ENCODE results near the gene NTM. TPM values are rescaled to one million over a fixed set of nuclear protein-coding genes. Genes with fewer than 3 reads are reported as not detected.

NTM gene
- polyA plus RNA-seq, 1 donor (not counting 4 experiments of a cell fraction or from before 2014, with no cell fraction given): 47.9 TPM

- Histone ChIP-seq H3K36me3 (ENCODE audit: control insufficient read depth in 2 of 2, extremely low read depth in 1 of 2, insufficient read depth in 2 of 2, low read length in 2 of 2) (no peaks in the 10 kb centered on the region), H3K27ac (ENCODE audit: control insufficient read depth, insufficient read depth, low read length) (no peak overlapping the region)
- TF ChIP-seq EZH2 (IDR thresholded peaks at IDR 0.05; ENCODE audit: low read length) (no peak), CTCF (optimal IDR thresholded peaks at IDR 0.05 in 1 of 3, IDR thresholded peaks at IDR 0.05 in 1 of 3, conservative IDR thresholded peaks at IDR 0.05 in 1 of 3; ENCODE audit: extremely low read depth in 1 of 3, insufficient read depth in 2 of 3, low read length in 3 of 3) (no peak)
Measured at GRCh38 chr11:132161403-132162078, 791.1 kb downstream of the NTM start.

GRCh38 chr11:132168344-132168981 is 798.0 kb downstream of the NTM start:
- TF ChIP-seq EZH2 (IDR thresholded peaks at IDR 0.05; ENCODE audit: low read length): no peak
- TF ChIP-seq CTCF (optimal IDR thresholded peaks at IDR 0.05 in 1 of 3, IDR thresholded peaks at IDR 0.05 in 1 of 3, conservative IDR thresholded peaks at IDR 0.05 in 1 of 3; ENCODE audit: extremely low read depth in 1 of 3, insufficient read depth in 2 of 3, low read length in 3 of 3): no peak
- no peak overlapping the region for H2AFZ ChIP-seq (ENCODE audit: control insufficient read depth, low read length)
- dilution Hi-C loops (cut with MboI; ENCODE audit: extremely low pct_ligation_motif_present, low sequenced_read_pairs): no loop called here
- H3K9ac ChIP-seq (ENCODE audit: control insufficient read depth, extremely low read depth, insufficient read depth, low read length): no peak overlapping the region
- no peaks in the 10 kb centered on the region for H3K36me3 ChIP-seq (ENCODE audit: control insufficient read depth in 2 of 2, extremely low read depth in 1 of 2, insufficient read depth in 2 of 2, low read length in 2 of 2)
- H3K9me3 ChIP-seq (ENCODE audit: control insufficient read depth, low read depth, low read length): no peaks in the 10 kb centered on the region
- DNase-seq (ENCODE audit: low read depth, low spot score) (no peak), FAIRE-seq (no peak)
- no peak overlapping the region for H3K4me3 ChIP-seq (ENCODE audit: control insufficient read depth in 2 of 3, extremely low read depth in 1 of 3, insufficient read depth in 2 of 3, low read depth in 1 of 3, low read length in 3 of 3)
- peaks cover 7% of the 10 kb centered on the region for H3K4me1 ChIP-seq (ENCODE audit: control insufficient read depth, extremely low read depth, insufficient read depth, low read length)
- H3K79me2 ChIP-seq (ENCODE audit: control insufficient read depth, insufficient read depth, low read length): no peaks in the 10 kb centered on the region
- H3K27ac ChIP-seq (ENCODE audit: control insufficient read depth, insufficient read depth, low read length): no peak overlapping the region
- H4K20me1 ChIP-seq (ENCODE audit: control insufficient read depth, extremely low read depth, insufficient read depth, low read length): no peaks in the 10 kb centered on the region
- H3K9me1 ChIP-seq (ENCODE audit: control insufficient read depth, extremely low read depth, insufficient read depth, low read length): no peaks in the 10 kb centered on the region
- no peaks in the 10 kb centered on the region for H3K27me3 ChIP-seq (ENCODE audit: control insufficient read depth, extremely low read depth, insufficient read depth, low read length)
- H3K4me2 ChIP-seq (ENCODE audit: control insufficient read depth, extremely low read depth, insufficient read depth, low read depth, low read length): no peak overlapping the region

More at GRCh38 chr11:132161403-132162078, 791.1 kb downstream of the NTM start:
- H3K9ac ChIP-seq (ENCODE audit: control insufficient read depth, extremely low read depth, insufficient read depth, low read length): no peak overlapping the region
- FAIRE-seq: no peak
- DNase-seq (ENCODE audit: low read depth, low spot score): no peak
- peaks cover 8% of the 10 kb centered on the region for H3K4me1 ChIP-seq (ENCODE audit: control insufficient read depth, extremely low read depth, insufficient read depth, low read length)
- no peak overlapping the region for H2AFZ ChIP-seq (ENCODE audit: control insufficient read depth, low read length)
- H4K20me1 ChIP-seq (ENCODE audit: control insufficient read depth, extremely low read depth, insufficient read depth, low read length): no peaks in the 10 kb centered on the region
- no peak overlapping the region for H3K4me2 ChIP-seq (ENCODE audit: control insufficient read depth, extremely low read depth, insufficient read depth, low read depth, low read length)
- dilution Hi-C loops (cut with MboI; ENCODE audit: extremely low pct_ligation_motif_present, low sequenced_read_pairs): no loop called here
- H3K9me1 ChIP-seq (ENCODE audit: control insufficient read depth, extremely low read depth, insufficient read depth, low read length): no peaks in the 10 kb centered on the region
- H3K27me3 ChIP-seq (ENCODE audit: control insufficient read depth, extremely low read depth, insufficient read depth, low read length): no peaks in the 10 kb centered on the region
- no peak overlapping the region for H3K4me3 ChIP-seq (ENCODE audit: control insufficient read depth in 2 of 3, extremely low read depth in 1 of 3, insufficient read depth in 2 of 3, low read depth in 1 of 3, low read length in 3 of 3)
- no peaks in the 10 kb centered on the region for H3K9me3 ChIP-seq (ENCODE audit: control insufficient read depth, low read depth, low read length)
- no peaks in the 10 kb centered on the region for H3K79me2 ChIP-seq (ENCODE audit: control insufficient read depth, insufficient read depth, low read length)
